ENCODE data around the gene CAMSAP1.

CAMSAP1 gene

DNA sequence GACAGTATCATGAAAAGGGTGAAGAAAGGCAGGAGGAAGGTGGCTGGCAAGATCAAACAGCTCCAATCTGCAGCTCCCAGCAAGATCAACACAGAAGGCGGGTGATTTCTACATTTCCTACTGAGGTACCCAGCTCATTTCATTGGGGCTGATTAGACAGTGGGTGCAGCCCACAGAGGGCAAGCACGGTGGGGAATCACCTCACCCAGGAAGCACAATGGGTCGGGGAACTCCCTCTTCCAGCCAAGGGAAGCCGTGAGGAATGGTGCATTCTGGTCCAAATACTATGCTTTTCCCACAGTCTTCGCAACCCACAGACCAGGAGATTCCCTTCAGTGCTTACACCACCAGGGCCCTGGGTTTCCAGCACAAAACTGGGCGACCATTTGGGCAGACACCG, 66.8 kb downstream of the CAMSAP1 start:
- DNase-seq (ENCODE audit: low spot score) = no peak

DNA sequence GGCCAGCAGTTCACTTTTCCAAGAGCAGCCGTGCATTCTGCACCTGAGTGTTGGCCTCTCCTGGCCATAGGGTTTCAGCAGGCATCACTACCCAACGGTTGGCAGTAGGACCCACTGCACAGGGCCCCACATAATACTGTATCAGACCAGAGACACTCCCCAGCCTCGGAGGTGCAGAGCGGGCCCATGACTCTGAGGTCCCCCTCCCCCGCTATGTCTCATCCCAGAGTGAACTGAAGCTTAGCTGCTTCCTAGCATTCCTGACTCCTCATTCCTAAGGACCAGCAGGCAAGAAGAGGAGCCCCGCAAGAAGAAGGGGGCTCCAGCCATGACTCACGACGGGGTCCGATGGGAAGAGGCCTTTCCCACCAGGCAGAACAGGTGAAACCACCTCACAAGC, 67.2 kb downstream of the CAMSAP1 start:
- no peak for DNase-seq (ENCODE audit: low spot score)

DNA sequence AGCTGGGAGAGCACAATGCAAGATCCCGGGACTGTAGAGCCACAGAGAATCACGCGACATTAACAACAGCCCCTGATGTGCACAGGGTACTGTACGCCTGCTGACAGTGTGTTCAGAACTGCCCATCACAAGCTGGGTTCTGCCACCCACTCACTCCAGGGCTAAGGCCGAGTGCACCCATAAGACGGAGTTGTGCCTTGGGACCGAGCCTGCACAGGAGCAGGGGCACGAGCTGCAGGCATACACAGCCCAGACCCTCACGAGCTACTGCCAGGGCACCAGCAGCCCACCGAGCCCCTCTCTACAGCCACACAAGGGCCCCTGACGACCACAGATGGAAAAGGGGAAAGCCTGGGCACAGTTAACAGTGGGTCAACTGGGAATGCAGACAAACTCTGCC, 67.8 kb downstream of the CAMSAP1 start:
- no peak for DNase-seq (ENCODE audit: low spot score)

DNA sequence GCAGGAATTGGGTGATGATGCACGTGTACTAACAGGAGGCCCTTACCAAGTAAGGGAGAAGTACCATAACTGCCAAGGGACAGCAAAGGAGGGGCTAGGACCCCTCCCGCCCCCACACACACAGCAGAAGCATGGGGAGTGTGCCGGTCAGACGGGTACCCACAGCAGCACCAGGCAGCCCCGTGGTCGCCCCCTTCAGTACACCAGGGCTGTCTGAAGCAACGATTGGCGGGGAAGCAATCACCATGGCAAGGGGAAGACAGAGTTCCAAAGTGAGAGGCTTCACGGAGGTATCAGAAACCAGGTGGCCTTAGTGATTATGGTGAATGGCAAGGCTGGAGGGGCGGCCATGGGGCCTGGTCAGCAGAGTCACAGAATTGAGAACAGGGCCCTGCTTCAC, 72.2 kb downstream of the CAMSAP1 start:
- no peak for DNase-seq (ENCODE audit: low spot score)

DNA sequence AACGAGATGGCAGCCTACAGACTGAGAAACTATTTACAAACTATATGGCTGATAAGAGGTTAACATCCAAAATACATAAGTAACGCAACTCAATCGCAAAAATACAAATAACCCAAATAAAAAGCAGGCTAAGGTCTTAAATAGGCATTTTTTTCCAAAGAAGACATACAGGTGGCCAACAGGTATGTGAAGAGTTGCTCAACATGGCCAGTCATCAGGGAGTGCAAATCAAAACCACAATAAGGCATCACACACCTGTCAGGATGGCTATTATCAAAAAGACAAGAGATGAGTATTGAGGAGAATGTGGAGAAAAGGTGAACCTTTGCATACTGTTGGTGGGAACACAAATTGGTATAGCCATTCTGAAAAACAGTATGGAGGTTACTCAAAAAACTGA, 73.5 kb downstream of the CAMSAP1 start:
- DNase-seq (ENCODE audit: low spot score) = no peak

DNA sequence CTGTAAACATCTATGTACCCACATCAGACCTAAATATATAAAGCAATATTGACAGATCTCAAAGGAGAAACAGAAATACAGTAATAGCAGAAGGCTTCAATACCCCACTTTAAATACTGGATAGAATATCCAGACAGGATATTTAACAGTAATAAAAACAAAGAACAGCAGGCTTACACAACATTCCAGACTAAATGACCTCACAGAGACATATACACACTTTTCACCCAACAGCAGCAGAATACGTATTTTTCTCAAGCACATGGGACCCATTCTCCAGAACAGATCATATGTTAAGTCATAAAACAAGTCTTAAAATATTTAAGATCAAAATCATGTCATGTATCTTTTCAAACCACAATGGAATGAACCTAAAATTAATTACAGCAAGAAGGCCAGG, 76.8 kb downstream of the CAMSAP1 start:
- DNase-seq (ENCODE audit: low spot score) = no peak

DNA sequence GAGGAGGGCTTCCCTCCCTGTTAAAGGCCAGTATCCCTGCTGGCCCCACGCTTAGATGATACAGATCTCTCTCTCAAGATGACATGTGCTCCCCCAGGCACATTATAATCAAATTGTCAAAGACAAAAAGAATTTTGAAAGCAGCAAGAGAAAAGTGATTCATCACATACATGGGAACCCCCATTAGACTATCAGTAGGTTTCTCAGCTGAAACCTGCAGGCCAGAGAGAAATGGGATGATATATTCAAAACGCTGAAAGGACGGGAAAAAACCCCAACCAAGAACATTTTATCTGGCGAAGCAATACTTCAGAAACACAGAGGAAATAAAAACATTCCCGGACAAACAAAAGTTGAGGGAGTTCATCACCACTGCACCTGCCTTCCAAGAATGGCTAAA, 78.7 kb downstream of the CAMSAP1 start:
- DNase-seq (ENCODE audit: low spot score) = no peak

DNA sequence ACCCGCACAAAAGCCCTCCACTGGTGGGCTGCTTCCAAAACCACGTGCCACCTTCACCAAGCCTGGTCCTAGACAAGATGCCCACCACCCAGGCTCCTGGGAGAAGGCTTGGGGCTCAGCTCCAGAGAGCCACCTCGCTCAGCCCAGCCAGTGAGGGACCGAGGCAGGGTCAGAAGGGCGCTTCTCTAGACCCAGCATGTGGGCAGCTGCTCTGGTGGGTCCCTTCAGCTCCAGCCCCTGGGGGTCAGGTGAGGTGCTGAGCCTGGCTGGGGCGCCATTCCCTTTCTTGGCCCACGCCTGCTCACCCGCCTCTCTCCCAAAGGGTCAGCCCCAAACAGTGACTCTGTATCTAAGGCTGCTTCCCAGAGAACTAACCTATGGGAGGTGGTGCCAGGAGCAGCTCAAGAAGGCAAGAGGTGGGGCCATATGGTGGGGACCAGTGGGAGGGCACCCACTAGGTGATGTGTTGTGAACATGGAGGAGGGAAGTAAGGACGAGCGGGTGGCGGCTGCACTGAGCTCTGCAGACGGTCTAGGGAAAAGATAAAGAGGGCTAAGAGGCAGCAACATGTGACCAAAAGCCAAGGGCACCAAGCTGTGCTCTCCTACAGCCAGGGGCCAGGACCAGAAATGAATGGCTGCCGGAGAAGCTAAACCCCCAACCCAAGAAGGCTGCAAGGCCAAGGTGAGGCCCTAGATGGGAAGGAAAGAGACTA, 79.3 kb downstream of the CAMSAP1 start:
- DNase-seq (ENCODE audit: low spot score) = no peak

DNA sequence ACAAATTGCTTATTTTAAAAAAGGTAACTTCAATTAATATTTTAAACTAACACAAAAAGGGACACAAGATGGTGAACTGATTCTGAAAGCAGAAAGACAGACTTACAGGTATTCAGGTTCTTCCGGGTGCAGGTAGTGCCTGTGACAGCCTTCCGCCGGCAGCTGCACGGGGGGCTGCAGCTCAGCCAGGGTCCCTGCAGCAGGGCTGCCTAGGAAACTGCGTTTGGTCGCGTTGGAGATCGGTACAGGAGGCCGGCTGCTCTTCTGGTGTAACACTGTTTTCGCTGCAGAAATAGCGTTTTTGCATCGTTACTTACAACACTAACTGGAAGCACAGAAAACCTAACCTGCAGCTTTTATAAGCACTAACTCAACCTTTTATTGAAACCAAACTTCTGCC, 80.0 kb downstream of the CAMSAP1 start:
- DNase-seq (ENCODE audit: low spot score) = no peak

DNA sequence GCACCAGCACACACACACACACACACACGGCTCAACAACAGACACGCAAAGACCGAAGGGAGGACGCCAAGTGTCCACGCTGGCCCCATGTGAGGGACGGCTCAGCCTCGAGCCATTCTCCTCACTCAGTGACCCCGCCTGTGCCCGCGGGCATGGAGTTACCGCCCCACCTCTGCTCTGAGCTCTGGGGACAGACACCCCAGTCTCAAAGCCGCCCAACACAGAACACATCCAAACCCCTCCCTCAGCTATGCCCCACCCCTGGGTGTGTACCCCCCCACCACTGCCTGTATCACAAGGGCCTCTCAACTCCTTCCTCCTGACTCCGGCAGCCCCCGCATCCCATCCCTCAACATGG, 81.2 kb downstream of the CAMSAP1 start:
- DNase-seq (ENCODE audit: low spot score) = no peak

DNA sequence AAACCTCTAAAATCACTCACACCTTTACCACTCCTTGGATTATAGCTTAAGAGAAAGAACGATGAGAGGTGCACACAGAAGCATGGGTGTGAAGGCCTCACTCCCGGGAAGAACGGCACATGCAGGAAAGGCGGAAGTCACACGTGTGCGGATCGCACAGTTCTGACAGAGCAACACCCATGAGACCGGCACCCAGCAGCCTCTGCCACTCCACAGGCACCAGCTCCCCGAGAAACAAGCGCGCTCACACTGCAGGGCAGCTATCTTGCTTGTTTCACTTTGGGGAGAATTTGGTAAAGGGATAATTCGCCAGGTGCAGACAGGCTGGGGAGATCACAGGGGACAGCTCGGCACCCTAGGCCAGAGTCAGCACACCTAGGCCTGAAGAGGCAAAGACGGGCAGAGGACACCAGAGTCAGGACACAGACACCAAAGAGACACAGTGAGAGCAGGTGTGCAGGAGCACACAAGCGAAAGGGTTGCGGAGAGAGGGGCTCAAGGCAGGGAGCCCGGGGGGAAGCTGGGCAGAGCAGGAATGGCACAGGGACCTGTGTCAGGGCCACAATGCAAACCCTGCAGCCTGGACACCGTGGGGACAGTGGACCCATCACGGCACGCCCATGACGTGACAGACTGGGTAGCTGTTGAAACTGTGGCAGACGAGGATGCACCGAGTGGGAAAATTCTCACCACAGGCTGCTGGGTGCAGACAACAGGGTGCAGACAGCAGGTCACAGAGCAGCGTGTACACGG, 81.7 kb downstream of the CAMSAP1 start:
- no peak for DNase-seq (ENCODE audit: low spot score)

DNA sequence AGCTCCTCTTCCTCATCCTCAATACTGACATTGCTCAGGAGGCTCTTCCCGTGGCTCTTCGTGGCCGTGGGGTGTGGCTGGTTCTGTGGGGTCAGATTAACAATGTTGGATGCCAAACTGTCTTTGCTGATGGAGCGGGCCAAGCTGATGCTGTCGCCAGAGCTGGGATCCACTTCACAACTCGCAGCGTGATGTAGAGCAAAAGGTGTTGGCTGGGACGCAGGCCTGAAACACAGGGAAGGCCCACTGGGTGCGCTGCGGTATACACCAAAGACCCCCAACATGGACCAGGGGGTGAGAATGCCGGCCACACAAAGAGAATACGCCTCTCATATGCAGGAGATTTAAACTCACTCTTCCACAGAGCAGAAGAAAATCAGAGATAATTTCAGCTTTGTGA, 84.3 kb downstream of the CAMSAP1 start:
- no peak for DNase-seq (ENCODE audit: low spot score)

DNA sequence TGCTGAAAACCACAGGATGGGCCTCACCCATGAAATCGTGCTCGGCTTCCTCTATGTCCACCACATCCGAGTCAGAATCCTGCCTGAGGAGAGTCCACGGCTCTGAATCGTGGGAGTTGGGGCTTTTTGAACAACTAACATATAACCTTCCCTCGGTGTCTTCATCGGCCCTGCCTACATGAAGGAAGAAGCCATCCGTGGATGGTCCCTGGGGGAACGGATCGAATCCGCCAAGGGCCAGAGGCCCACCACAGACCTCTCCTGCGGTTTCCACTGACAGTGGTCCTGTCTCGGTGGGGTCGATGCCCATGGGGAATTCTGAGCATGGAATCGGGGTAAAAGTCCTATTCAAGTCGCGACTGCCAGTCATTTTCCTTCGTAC, 85.0 kb downstream of the CAMSAP1 start:
- DNase-seq (ENCODE audit: low spot score) = no peak

DNA sequence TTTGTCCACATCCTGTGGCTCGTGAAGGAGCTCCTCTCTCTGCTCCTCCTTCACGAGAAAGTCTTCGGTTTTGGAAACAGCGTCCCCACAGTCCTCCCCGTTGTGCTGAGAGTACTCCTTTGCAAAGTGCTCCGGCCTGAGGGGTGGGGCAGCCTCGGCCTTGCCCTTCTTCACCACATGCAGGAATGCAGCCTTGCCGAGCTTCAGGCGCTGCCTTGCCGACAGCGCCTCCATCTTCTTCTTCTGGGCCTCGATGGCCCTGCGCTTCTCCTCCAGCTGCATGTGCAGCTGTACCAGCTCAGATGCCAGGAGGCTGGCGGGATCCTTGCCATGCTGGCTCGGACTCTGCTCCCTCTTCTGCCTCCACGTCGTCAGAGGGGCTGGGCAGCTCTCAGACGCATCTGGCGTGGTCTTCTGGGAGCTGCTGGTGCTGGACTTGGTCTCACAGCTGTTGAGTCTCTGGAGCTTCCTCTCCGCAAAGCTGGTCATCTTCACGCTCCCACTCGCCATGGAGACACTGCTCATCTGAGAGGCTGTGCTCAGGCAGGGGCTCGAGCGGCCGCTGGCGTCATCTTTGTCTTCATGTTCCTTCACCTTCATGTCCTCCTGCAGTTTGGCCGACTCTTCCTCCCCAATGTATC, 85.5 kb downstream of the CAMSAP1 start:
- no peak for DNase-seq (ENCODE audit: low spot score)

DNA sequence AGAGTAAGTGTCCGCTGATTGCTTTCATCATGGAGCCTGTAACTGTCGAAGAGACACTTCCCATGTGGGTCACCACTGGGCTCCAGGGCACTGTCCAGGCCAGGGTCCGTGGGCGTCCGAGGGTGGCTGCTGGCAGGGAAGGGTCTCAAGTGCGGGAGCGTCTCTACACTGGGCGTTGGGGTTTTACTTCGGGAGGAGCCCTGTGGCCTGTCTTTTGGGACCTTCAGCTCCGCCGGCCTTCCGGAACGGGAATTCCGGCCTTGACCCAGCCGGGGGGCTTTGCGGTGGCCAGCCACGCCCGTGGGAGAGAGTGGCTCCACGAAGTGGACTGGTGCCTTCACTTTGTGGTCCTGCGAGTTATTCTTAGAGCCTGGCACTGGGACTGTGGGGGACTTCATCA, 86.2 kb downstream of the CAMSAP1 start:
- no peak for DNase-seq (ENCODE audit: low spot score)

DNA sequence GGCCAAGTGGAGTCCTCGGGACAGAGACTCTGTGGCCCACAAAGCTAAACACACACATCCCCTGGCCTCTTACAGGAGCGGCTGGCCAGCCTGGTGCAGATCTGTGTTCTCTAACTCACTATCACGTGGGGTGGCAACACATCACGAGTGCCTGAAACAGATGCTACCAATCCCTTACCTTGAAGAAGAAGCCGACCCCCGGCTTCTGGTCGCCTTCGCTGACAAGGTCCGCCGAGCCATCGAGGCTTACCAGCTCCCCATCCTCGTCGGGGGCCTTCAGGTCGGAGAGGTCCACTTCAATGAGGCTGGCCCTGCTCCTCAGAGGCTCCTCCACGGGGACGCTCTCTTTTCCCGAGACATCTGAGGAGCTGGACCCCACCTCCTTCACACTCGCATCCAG, 86.7 kb downstream of the CAMSAP1 start:
- DNase-seq (ENCODE audit: low spot score) = no peak

DNA sequence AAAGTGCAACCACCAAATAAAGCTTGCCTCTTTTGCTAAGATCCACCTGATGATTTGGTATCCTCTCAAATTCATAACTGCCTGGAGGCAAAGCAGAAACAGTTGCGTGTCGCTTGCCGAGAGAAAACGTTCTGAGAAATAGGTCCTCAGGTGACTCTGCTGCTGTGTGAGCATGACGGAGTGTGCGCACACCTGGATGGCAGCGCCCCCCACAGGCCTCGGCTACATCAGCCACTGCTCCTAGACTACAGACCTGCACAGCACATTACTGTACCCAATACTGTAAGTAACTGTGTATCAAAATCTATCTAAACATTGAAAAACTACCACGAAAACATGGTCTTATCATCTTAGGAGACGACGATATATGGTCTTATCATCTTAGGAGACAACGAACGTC, 87.4 kb downstream of the CAMSAP1 start:
- no peak for DNase-seq (ENCODE audit: low spot score)

DNA sequence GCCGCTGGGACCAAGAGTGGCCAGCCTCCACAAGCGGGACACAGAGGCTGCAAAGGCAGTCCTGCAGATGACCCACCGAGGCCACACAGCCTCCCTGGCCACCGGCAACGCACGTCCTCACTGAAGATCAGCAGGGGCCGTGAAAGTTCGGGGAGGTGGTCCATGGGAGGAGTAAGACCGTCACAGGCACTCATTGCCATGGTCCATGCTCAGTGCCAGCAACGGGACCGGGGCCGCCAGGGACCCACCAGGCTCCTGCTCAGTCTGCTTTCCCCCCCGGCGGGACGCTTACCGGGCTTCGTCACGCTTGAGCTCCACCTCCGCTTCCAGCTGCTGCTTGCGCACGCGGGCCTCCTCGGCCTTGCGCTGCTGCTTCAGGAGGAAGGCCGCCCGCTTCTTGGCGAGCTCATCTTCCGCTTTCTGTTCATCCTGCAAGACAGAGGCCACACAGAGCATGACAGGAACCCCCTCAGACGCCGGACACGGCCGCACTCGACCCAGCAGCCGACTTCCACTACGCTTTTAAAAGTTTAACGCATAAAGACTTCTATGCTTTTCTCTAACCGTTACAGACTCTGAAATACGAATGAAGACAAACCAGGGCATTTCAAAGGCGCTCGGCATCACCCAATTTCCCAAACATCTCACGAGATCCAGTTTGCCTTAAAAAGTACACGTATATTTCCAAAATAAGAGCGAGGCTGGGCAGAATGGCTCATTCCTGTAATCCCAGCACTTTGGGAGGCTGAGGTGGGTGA, 88.4 kb downstream of the CAMSAP1 start:
- no peak for DNase-seq (ENCODE audit: low spot score)

DNA sequence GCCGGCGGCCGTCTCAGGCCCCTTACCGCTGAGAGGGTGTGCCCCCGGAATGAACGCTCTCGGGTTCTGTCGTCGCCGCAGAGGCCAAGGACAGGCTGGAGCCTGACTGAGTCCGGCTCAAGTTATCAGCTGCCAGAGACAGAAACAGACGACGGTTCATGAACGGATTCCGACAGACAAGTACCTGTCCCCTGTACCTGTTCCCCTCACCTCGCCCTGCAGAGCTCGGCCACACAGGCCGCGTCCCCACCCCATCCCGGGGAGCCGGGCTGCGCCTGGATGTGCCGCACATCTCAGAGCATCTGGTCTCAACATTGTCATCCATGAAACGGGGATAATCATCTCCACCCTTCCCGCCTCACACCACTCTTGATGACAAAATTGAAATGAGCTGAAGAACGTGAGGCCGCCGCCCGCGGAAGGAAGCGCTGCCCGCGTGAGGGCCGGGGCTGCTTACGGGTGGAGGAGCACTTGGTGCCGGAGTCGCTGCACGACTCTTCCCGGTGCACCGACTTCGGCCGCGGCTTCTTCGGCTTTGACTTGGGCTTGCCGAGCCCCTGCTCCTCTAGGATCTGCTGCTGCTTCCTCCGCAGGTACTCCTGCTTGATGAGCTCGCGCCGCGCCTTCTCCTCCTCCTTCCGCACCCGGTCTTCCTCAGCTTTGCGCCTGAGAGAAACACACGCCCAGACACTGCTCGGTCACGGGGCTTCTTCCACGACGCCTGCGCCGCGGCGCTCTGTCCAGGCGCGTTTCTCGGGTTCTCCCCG, 89.2 kb downstream of the CAMSAP1 start:
- DNase-seq (ENCODE audit: low spot score) = no peak

DNA sequence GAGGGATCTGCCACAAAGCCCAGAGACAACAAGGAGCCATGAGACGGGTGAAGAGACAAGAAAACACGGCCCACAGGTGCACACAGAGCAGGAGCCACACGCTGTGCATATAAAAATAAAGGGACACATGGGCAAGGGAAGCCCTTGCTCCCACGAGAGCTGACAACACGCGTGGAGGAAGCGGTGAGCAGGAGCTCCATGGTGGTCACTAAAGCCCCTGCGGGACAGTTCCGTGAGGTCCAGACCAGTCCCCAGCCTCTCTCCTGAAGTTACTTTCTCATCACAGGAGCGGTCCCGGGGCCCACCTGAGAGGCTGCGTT, 90.7 kb downstream of the CAMSAP1 start:
- no peak for DNase-seq (ENCODE audit: low spot score)

DNA sequence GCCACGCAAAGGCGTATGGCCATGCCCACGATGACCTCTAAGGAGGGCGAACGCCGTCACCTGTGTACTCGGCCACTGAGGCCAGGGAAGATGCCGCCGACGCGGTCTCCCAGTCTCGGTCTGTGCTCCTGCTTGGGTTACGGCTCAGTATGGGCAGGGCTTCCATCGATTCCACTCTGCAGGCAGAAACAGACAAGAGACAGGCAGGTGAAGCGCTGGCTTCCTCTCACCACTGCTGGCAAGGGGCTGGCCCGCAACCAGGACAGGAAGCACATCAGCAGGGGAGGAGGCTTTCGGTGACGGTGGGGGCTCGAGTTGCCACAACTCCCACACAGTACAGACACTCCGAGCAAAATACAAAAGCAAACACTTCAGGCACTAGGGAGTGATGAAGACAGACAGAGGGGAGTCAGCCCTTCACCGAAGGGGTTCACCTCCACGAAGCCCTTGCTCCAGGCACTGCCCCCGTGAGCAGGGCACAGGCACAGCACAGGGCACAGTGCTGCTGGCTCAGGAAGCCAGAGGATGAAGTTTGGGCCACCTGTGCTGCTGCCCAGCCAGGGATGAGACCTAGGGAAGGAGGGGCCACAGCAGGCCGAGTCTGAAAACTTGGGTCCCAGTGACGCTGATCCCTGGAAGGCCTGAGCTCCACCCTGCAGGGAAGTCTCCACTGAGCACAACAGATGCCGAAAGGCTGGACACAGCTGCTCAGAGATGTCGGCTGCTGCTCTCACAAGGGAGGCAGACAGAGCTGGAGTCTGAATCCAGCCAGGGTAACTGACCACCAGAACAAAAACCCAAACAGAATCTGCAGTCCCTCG, 91.3 kb downstream of the CAMSAP1 start:
- DNase-seq (ENCODE audit: low spot score) = no peak

Measured in globus pallidus (tissue), 1 donor.